SK-N-SH treated with all-trans-retinoic acid at 6 μM for 48 hours (cell line): ENCODE measurements around the gene WDR90.

Source experiments
- ARNTL ChIP-seq: fragments of 450-650 bp; formaldehyde crosslinking; IDR thresholded peaks from 2 replicates; pipeline ENCODE4 v1.5.0; 2020; ENCODE audit warnings: low read depth, mild to moderate bottlenecking, moderate library complexity, borderline replicate concordance
- OSR1 ChIP-seq: fragments of 250-450 bp; sonication (Bioruptor Pico); IDR thresholded peaks from 2 replicates; pipeline ENCODE4 v1.8.0; 2022; ENCODE audit warnings: moderate library complexity, mild to moderate bottlenecking, inconsistent platforms
- RARB ChIP-seq: fragments of 250-450 bp; sonication (Bioruptor Pico); IDR thresholded peaks from 2 replicates; pipeline ENCODE4 v1.8.0; 2021; ENCODE audit warnings: mild to moderate bottlenecking, moderate library complexity
- SNAI2 ChIP-seq: fragments of 250-450 bp; sonication (Bioruptor Pico); IDR thresholded peaks from 2 replicates; pipeline ENCODE4 v1.5.0; 2020; ENCODE audit warnings: mild to moderate bottlenecking, moderate library complexity
- TCF4 ChIP-seq: fragments of 250-450 bp; sonication (Bioruptor Pico); IDR thresholded peaks from 2 replicates; pipeline ENCODE4 v1.8.0; 2021; ENCODE audit warnings: mild to moderate bottlenecking, moderate library complexity, borderline replicate concordance
- ZFP3 ChIP-seq: fragments of 250-450 bp; sonication (Bioruptor Pico); IDR thresholded peaks from 2 replicates; pipeline ENCODE4 v1.5.0; 2020; ENCODE audit warnings: mild to moderate bottlenecking, moderate library complexity
- TF ChIP-seq, protein P1 (sequence below): fragments of 250-450 bp; sonication (Bioruptor Pico); IDR thresholded peaks from 2 replicates; pipeline ENCODE4 v1.5.1; 2021; ENCODE audit warnings: mild to moderate bottlenecking, moderate library complexity
- TF ChIP-seq, protein P2 (sequence below): fragments of 250-450 bp; sonication (Bioruptor Pico); IDR thresholded peaks from 2 replicates; pipeline ENCODE4 v1.8.0; 2020; ENCODE audit warnings: mild to moderate bottlenecking, moderate library complexity, borderline replicate concordance

- TF ChIP-seq SNAI2 (no peak), OSR1 (no peak), ARNTL (CRISPR knock-in tag) (no peak), ZFP3 (CRISPR knock-in tag) (no peak), TCF4 (CRISPR knock-in tag) (no peak), RARB (CRISPR knock-in tag) (no peak)
- TF ChIP-seq, protein P1, sequence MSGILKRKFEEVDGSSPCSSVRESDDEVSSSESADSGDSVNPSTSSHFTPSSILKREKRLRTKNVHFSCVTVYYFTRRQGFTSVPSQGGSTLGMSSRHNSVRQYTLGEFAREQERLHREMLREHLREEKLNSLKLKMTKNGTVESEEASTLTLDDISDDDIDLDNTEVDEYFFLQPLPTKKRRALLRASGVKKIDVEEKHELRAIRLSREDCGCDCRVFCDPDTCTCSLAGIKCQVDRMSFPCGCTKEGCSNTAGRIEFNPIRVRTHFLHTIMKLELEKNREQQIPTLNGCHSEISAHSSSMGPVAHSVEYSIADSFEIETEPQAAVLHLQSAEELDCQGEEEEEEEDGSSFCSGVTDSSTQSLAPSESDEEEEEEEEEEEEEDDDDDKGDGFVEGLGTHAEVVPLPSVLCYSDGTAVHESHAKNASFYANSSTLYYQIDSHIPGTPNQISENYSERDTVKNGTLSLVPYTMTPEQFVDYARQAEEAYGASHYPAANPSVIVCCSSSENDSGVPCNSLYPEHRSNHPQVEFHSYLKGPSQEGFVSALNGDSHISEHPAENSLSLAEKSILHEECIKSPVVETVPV (CRISPR knock-in tag): no peak
- TF ChIP-seq, protein P2, sequence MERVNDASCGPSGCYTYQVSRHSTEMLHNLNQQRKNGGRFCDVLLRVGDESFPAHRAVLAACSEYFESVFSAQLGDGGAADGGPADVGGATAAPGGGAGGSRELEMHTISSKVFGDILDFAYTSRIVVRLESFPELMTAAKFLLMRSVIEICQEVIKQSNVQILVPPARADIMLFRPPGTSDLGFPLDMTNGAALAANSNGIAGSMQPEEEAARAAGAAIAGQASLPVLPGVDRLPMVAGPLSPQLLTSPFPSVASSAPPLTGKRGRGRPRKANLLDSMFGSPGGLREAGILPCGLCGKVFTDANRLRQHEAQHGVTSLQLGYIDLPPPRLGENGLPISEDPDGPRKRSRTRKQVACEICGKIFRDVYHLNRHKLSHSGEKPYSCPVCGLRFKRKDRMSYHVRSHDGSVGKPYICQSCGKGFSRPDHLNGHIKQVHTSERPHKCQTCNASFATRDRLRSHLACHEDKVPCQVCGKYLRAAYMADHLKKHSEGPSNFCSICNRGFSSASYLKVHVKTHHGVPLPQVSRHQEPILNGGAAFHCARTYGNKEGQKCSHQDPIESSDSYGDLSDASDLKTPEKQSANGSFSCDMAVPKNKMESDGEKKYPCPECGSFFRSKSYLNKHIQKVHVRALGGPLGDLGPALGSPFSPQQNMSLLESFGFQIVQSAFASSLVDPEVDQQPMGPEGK (CRISPR knock-in tag): no peak
Observed at GRCh38 chr16:698911-699671, 49.9 kb downstream of the WDR90 start.
